A673 (cell line): ENCODE results near the gene SNX27.

Experiments
- CTCF ChIP-seq: fragments of 300-800, 200-600 bp; sonication (generic); conservative IDR thresholded peaks from 2 replicates; pipeline ENCODE4 v1.5.1; 2017; ENCODE audit warnings: low read depth, mild to moderate bottlenecking, antibody characterized with exemption, low read length, moderate library complexity, mixed read lengths
- EZH2 ChIP-seq: fragments of 200-600 bp; sonication (generic); IDR thresholded peaks from 2 replicates; pipeline ENCODE4 v1.6.1; 2017; ENCODE audit warnings: borderline replicate concordance, low read depth, mild to moderate bottlenecking, mixed read lengths, antibody characterized with exemption, low read length; ENCODE audit not compliant: poor library complexity, severe bottlenecking

- no peak for TF ChIP-seq CTCF
- no peak for TF ChIP-seq EZH2
Observed at GRCh38 chr1:151629278-151629677, 17.4 kb downstream of the SNX27 start.
